A673 (cell line): Measurements from ENCODE around the gene GATA6. TPM values are rescaled to one million over a fixed set of nuclear protein-coding genes. Genes with fewer than 3 reads are reported as not detected.

Experiments used
- BruUV-seq: library from RNA; stranded (reverse); fragments of 400-500 nt; replicated peaks from 2 replicates; lab custom pipeline; 2021; lab: Mats Ljungman, UMichigan
- CTCF ChIA-PET: fragments of 300-600 bp; sonication (Branson Sonifier 250); formaldehyde crosslinking; loops from one replicate; lab custom pipeline; 2022; ENCODE audit warnings: antibody characterized with exemption; lab: Charles Lee
- POLR2A ChIA-PET: fragments of 300-600 bp; sonication (Branson Sonifier 250); formaldehyde crosslinking; loops from one replicate; lab custom pipeline; 2022; ENCODE audit warnings: antibody characterized with exemption; ENCODE audit not compliant: low non-redundant PET; lab: Charles Lee
- DNase-seq: peaks from one replicate; pipeline ENCODE4 v3.0.0-alpha.2; 2015; ENCODE audit warnings: low spot score
- H3K27ac ChIP-seq: fragments of 200-600 bp; sonication (generic); 2 replicates; pipeline ENCODE4 v1.5.1; 2016; ENCODE audit warnings: mixed run types, low read depth, mild to moderate bottlenecking, mixed read lengths, antibody characterized with exemption, low read length; ENCODE audit not compliant: poor library complexity, severe bottlenecking
- H3K27me3 ChIP-seq: fragments of 200-600 bp; sonication (generic); replicated peaks from 2 replicates; pipeline ENCODE4 v1.6.1; 2017; ENCODE audit warnings: mixed run types, low read depth, mild to moderate bottlenecking, mixed read lengths, antibody characterized with exemption, low read length; ENCODE audit not compliant: insufficient read depth, poor library complexity
- H3K36me3 ChIP-seq: fragments of 200-600 bp; sonication (generic); 2 replicates; pipeline ENCODE4 v1.6.1; 2016; ENCODE audit warnings: mixed run types, mild to moderate bottlenecking, mixed read lengths, antibody characterized with exemption, low read length; ENCODE audit not compliant: insufficient read depth, poor library complexity, severe bottlenecking
- H3K4me1 ChIP-seq: fragments of 200-600 bp; sonication (generic); 2 replicates; pipeline ENCODE4 v1.6.1; 2017; ENCODE audit warnings: mixed run types, mild to moderate bottlenecking, mixed read lengths, antibody characterized with exemption, low read length; ENCODE audit not compliant: insufficient read depth, poor library complexity, severe bottlenecking
- H3K4me3 ChIP-seq: fragments of 200-600 bp; sonication (generic); 2 replicates; pipeline ENCODE4 v1.5.1; 2016; ENCODE audit warnings: low read depth, mixed run types, mild to moderate bottlenecking, mixed read lengths, low read length; ENCODE audit not compliant: poor library complexity, severe bottlenecking
- H3K9me3 ChIP-seq: fragments of 200-600 bp; sonication (generic); 2 replicates; pipeline ENCODE4 v1.6.1; 2016; ENCODE audit warnings: mixed run types, low read depth, mild to moderate bottlenecking, mixed read lengths, antibody characterized with exemption, low read length; ENCODE audit not compliant: poor library complexity, severe bottlenecking
- EZH2 ChIP-seq: fragments of 200-600 bp; sonication (generic); IDR thresholded peaks from 2 replicates; pipeline ENCODE4 v1.6.1; 2017; ENCODE audit warnings: borderline replicate concordance, low read depth, mild to moderate bottlenecking, mixed read lengths, antibody characterized with exemption, low read length; ENCODE audit not compliant: poor library complexity, severe bottlenecking
- intact Hi-C: fragments of 100-400 bp; cut with micrococcal nuclease; formaldehyde crosslinking; loops from one replicate; pipeline ENCODE4 v1.10.0; 2022; ENCODE audit not compliant: unreplicated experiment
- total RNA-seq: library from RNA; stranded (reverse); gene quantifications from 2 replicates; pipeline ENCODE4 v1.2.3, GENCODE V29; 2021
- TF ChIP-seq, protein P1 (sequence below): fragments of 300-800, 200-600 bp; sonication (generic); conservative IDR thresholded peaks from 2 replicates; pipeline ENCODE4 v1.5.1; 2017; ENCODE audit warnings: low read depth, mild to moderate bottlenecking, antibody characterized with exemption, low read length, moderate library complexity, mixed read lengths

GATA6 gene
- total RNA-seq, 1 experiment from 2014 or later, result 0.21 TPM

DNA sequence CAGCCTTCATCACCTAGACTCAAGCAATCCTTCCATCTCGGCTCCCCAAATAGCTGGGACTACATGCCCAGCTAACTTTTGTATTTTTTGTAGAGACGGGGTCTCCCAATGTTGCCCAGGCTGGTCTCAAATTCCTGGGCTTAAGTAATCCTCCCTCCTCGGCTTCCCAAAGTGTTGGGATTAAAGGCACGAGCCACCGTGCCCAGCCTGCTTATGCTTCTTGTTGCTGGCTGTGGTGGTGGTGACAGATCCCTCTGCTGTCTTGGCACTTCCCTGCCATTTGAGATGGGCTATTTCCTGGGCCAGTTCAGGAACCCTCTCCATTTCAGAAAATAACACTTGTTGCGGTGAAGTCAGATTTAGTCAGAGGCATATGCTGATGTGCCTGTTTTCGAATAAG is 28.8 kb downstream of the GATA6 start:
- Histone ChIP-seq H3K36me3 (no peaks in the 10 kb centered on the region), H3K27ac (no peak overlapping the region), H3K27me3 (peaks cover 34% of the 10 kb centered on the region), H3K4me3 (no peak overlapping the region), H3K9me3 (no peaks in the 10 kb centered on the region), H3K4me1 (no peaks in the 10 kb centered on the region)
- TF ChIP-seq, protein P1, sequence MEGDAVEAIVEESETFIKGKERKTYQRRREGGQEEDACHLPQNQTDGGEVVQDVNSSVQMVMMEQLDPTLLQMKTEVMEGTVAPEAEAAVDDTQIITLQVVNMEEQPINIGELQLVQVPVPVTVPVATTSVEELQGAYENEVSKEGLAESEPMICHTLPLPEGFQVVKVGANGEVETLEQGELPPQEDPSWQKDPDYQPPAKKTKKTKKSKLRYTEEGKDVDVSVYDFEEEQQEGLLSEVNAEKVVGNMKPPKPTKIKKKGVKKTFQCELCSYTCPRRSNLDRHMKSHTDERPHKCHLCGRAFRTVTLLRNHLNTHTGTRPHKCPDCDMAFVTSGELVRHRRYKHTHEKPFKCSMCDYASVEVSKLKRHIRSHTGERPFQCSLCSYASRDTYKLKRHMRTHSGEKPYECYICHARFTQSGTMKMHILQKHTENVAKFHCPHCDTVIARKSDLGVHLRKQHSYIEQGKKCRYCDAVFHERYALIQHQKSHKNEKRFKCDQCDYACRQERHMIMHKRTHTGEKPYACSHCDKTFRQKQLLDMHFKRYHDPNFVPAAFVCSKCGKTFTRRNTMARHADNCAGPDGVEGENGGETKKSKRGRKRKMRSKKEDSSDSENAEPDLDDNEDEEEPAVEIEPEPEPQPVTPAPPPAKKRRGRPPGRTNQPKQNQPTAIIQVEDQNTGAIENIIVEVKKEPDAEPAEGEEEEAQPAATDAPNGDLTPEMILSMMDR, result no peak
- no peak for TF ChIP-seq EZH2
- no peak for DNase-seq
- ChIA-PET POLR2A (no interaction called here), CTCF (no interaction called here)
- BruUV-seq, result no TSS peak
- intact Hi-C loops, result no loop called here

DNA sequence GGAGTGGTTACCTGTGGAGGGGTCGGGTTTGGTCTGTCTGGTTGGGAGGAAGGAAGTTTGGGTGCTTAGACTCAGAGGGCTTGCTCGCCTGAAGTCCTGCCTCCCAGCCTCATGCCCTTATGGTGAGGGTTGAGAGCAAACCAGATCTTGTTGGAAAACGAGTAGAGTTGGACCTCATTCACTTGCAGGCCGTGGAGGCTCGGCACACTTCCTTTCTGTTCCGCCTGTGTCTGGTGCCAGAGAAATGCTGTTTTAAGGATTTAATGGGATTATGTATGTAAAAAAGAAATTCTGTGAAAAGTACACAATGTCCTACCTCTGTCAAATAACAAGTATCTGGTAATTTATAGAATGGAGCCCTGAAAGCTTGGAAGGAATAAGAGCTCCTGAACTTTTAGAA is 29.6 kb downstream of the GATA6 start:
- intact Hi-C loops, result no loop called here
- Histone ChIP-seq H3K4me1 (no peaks in the 10 kb centered on the region), H3K36me3 (no peaks in the 10 kb centered on the region), H3K9me3 (no peaks in the 10 kb centered on the region), H3K27ac (no peak overlapping the region), H3K27me3 (peaks cover 32% of the 10 kb centered on the region), H3K4me3 (no peak overlapping the region)
- DNase-seq, result no peak
- BruUV-seq, result no TSS peak
- POLR2A ChIA-PET, result no interaction called here
- no peak for TF ChIP-seq EZH2
- TF ChIP-seq, protein P1, result no peak
- CTCF ChIA-PET, result no interaction called here

DNA sequence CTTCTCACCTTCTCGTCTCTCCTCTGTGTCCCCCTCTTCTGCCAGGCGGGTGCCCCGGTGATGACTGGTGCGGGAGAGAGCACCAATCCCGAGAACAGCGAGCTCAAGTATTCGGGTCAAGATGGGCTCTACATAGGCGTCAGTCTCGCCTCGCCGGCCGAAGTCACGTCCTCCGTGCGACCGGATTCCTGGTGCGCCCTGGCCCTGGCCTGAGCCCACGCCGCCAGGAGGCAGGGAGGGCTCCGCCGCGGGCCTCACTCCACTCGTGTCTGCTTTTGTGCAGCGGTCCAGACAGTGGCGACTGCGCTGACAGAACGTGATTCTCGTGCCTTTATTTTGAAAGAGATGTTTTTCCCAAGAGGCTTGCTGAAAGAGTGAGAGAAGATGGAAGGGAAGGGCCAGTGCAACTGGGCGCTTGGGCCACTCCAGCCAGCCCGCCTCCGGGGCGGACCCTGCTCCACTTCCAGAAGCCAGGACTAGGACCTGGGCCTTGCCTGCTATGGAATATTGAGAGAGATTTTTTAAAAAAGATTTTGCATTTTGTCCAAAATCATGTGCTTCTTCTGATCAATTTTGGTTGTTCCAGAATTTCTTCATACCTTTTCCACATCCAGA is 31.3 kb downstream of the GATA6 start:
- peaks cover 40% of the 10 kb centered on the region for H3K27me3 ChIP-seq
- TF ChIP-seq, protein P1, result no peak
- no peak for TF ChIP-seq EZH2
- no peak overlapping the region for H3K4me3 ChIP-seq
- H3K4me1 ChIP-seq, result no peaks in the 10 kb centered on the region
- H3K9me3 ChIP-seq, result no peaks in the 10 kb centered on the region
- no peak overlapping the region for H3K27ac ChIP-seq
- POLR2A ChIA-PET, result no interaction called here
- intact Hi-C loops, result loop anchor here (5.0 kb wide), 1 partner anchor 52 kb away; no protein-coding TSS in a partner anchor
- no peak for DNase-seq
- CTCF ChIA-PET, result no interaction called here
- no TSS peak for BruUV-seq
- H3K36me3 ChIP-seq, result no peaks in the 10 kb centered on the region
